DMS114 treated with DMSO at 0.1 percent for 48 hours (cell line): ENCODE measurements around the gene SIRPB1.
"Not testable (repeated sequence)": the region's sequence is repeated elsewhere in the genome, so short reads cannot be mapped to it uniquely, and the experiment has no call there.

Experiments used
- DNase-seq: peaks from one replicate; lab custom pipeline; 2025; ENCODE audit not compliant: unreplicated experiment; lab: John Stamatoyannopoulos, UW

Gene SIRPB1

GRCh38 chr20:1637226-1637625 is 17.4 kb upstream of the SIRPB1 start:
- DNase-seq: no peak

GRCh38 chr20:1636621-1637020 is 16.8 kb upstream of the SIRPB1 start:
- no peak for DNase-seq

GRCh38 chr20:1635291-1635979 is 15.6 kb upstream of the SIRPB1 start:
- DNase-seq: no peak

GRCh38 chr20:1633535-1633934 is 13.7 kb upstream of the SIRPB1 start:
- no peak for DNase-seq

GRCh38 chr20:1632178-1632577 is 12.4 kb upstream of the SIRPB1 start:
- no peak for DNase-seq

- no peak for DNase-seq
Measured at GRCh38 chr20:1631309-1632151, 11.7 kb upstream of the SIRPB1 start.

GRCh38 chr20:1630186-1630585 is 10.4 kb upstream of the SIRPB1 start:
- no peak for DNase-seq

GRCh38 chr20:1629321-1629720 is 9.5 kb upstream of the SIRPB1 start:
- DNase-seq: no peak

- DNase-seq: no peak
Measured at GRCh38 chr20:1628621-1629020, 8.8 kb upstream of the SIRPB1 start.

- DNase-seq: no peak
Measured at GRCh38 chr20:1627200-1627550, 7.4 kb upstream of the SIRPB1 start.

- no peak for DNase-seq
Measured at GRCh38 chr20:1626528-1627199, 6.9 kb upstream of the SIRPB1 start.

GRCh38 chr20:1625083-1625690 is 5.4 kb upstream of the SIRPB1 start:
- DNase-seq: no peak

- no peak for DNase-seq
Measured at GRCh38 chr20:1623501-1624205, 3.8 kb upstream of the SIRPB1 start.

GRCh38 chr20:1622450-1622849 is 2.6 kb upstream of the SIRPB1 start:
- DNase-seq: no peak

GRCh38 chr20:1621316-1621715 is 1.5 kb upstream of the SIRPB1 start:
- DNase-seq: no peak

GRCh38 chr20:1618954-1619540 is 762 bp downstream of the SIRPB1 start:
- DNase-seq: no peak

- DNase-seq: no peak
Measured at GRCh38 chr20:1618479-1618878, 1.3 kb downstream of the SIRPB1 start.

- no peak for DNase-seq
Measured at GRCh38 chr20:1616858-1617434, 2.9 kb downstream of the SIRPB1 start.

- DNase-seq: not testable (repeated sequence)
Measured at GRCh38 chr20:1610404-1610803, 9.4 kb downstream of the SIRPB1 start.

- not testable (repeated sequence) for DNase-seq
Measured at GRCh38 chr20:1608678-1609347, 11.0 kb downstream of the SIRPB1 start.
